Putamen (tissue), 1 donor: ENCODE data around the gene ADGRG4.

Experiments
- DNase-seq: peaks from one replicate; pipeline ENCODE4 v3.0.0-alpha.2; 2016; ENCODE audit warnings: low spot score

The ADGRG4 gene

DNA sequence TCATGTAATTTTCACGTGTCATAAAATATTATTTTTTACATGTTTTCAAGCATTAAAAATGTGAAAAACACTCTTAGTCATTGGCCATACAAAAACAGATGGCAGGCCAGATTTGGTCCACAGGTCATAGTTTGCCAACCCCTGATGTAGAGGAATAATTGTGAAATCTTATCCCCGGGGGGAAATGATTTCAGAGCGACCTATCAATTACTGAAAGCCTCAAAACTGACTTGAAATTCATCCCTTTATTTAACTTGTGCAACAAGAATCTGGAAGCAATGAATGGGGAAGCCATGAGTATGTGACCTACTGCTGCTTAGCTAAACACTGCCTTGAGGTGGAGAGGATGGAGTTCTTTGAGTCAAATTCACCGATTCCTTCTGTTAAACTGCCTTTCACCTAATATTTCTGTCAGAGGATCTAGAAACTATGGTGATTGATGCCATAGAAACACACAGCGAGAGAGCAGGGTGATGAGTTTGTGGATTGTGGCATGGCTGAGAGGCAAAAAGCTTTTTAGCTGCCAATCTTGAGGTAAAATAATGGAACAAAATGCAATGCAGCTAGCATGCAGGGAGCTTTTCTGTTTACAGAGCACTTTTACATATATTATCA, 156.6 kb downstream of the ADGRG4 start:
- DNase-seq: no peak

DNA sequence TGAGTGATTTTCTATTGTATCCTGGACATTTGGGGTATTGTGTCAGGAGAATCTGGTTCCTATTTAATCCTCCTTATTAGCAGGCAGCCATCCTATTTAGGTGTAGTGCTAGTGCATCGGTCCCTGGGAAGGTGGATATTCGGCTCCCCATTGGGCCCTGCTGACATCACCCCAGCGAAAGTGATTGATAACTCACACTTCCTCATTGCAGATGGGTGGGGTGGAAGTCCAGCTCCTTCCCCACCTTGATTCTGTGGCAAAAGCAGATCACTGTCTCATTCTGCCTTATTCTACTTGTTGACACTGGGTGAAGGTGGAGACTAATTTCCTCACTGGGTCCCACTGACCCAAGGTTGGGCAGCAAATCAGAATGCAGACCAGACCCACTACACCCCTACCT, 163.8 kb downstream of the ADGRG4 start:
- DNase-seq: no peak
